K562 (cell line): ENCODE measurements around the gene FUCA1. TPM values are rescaled to one million over a fixed set of nuclear protein-coding genes. Genes with fewer than 3 reads are reported as not detected.

Experiments used
- ARID1B ChIP-seq: fragments of 450-650 bp; IDR thresholded peaks from 2 replicates; pipeline ENCODE4 v1.6.1; 2016; ENCODE audit warnings: antibody characterized with exemption, mild to moderate bottlenecking, inconsistent platforms
- ATF4 ChIP-seq: fragments of 450-650 bp; formaldehyde crosslinking; IDR thresholded peaks from 2 replicates; pipeline ENCODE4 v1.4.0; 2022; ENCODE audit warnings: mild to moderate bottlenecking, moderate library complexity
- BDP1 ChIP-seq: IDR thresholded peaks from 3 replicates; pipeline ENCODE4 v1.6.1; 2011; ENCODE audit not compliant: insufficient read length, insufficient read depth
- CHAMP1 ChIP-seq: fragments of 450-650 bp; IDR thresholded peaks from 2 replicates; pipeline ENCODE4 v1.6.1; 2016; ENCODE audit warnings: mild to moderate bottlenecking
- CHD4 ChIP-seq: fragments of 200-600 bp; sonication (generic); IDR thresholded peaks from 3 replicates; pipeline ENCODE4 v1.6.1; 2012; ENCODE audit warnings: low read depth, mild to moderate bottlenecking, mixed read lengths, low read length, inconsistent platforms; ENCODE audit not compliant: insufficient read depth, insufficient replicate concordance, poor library complexity, severe bottlenecking
- CREB3 ChIP-seq: fragments of 450-650 bp; conservative IDR thresholded peaks from 2 replicates; pipeline ENCODE4 v1.6.1; 2016; ENCODE audit warnings: missing genetic modification characterization, low read depth, mild to moderate bottlenecking, missing compliant biosample characterization, moderate library complexity
- DPF2 ChIP-seq: fragments of 450-650 bp; IDR thresholded peaks from 2 replicates; pipeline ENCODE4 v1.6.1; 2016
- GATAD2A ChIP-seq: fragments of 450-650 bp; IDR thresholded peaks from 2 replicates; pipeline ENCODE4 v1.6.1; 2017
- GMEB1 ChIP-seq: fragments of 250-450 bp; sonication (Bioruptor Pico); IDR thresholded peaks from 2 replicates; pipeline ENCODE4 v1.4.0; 2020; ENCODE audit warnings: mild to moderate bottlenecking
- HCFC1 ChIP-seq: IDR thresholded peaks from 2 replicates; pipeline ENCODE4 v1.6.1; 2012; ENCODE audit warnings: low read depth, low read length, improper control_type of control experiment
- HMBOX1 ChIP-seq: sonication (generic); IDR thresholded peaks from 2 replicates; pipeline ENCODE4 v1.6.1; 2016
- MYC ChIP-seq, 2 experiments: fragments of 250-450 bp in 1 of 2; sonication (Bioruptor Pico) in 1 of 2; IDR thresholded peaks; 2 replicates each; pipeline versions ENCODE4 v1.5.1 to v1.6.1; 2012 to 2021; ENCODE audit warnings: low read depth in 2 of 2, borderline replicate concordance in 1 of 2, improper control_type of control experiment in 1 of 2, low read length in 1 of 2, mild to moderate bottlenecking in 1 of 2, moderate library complexity in 1 of 2
- NR2F6 ChIP-seq: fragments of 450-650 bp; formaldehyde crosslinking; IDR thresholded peaks from 2 replicates; pipeline ENCODE4 v1.4.0; 2020; ENCODE audit warnings: mild to moderate bottlenecking
- PRDM10 ChIP-seq: fragments of 450-650 bp; IDR thresholded peaks from 2 replicates; pipeline ENCODE4 v1.6.1; 2018; ENCODE audit not compliant: partially characterized antibody
- SNIP1 ChIP-seq: fragments of 450-650 bp; IDR thresholded peaks from 2 replicates; pipeline ENCODE4 v1.7.1; 2017; ENCODE audit warnings: low read depth, mild to moderate bottlenecking
- YBX1 ChIP-seq: fragments of 450-650 bp; IDR thresholded peaks from 2 replicates; pipeline ENCODE4 v1.7.1; 2016; ENCODE audit warnings: mild to moderate bottlenecking
- ZNF165 ChIP-seq: fragments of 250-450 bp; sonication (Bioruptor Pico); IDR thresholded peaks from 2 replicates; pipeline ENCODE4 v1.4.0; 2020; ENCODE audit warnings: borderline replicate concordance
- ZSCAN32 ChIP-seq: fragments of 450-650 bp; formaldehyde crosslinking; IDR thresholded peaks from 2 replicates; pipeline ENCODE4 v1.4.0; 2020; ENCODE audit warnings: mild to moderate bottlenecking, moderate library complexity
- polyA plus RNA-seq, 8 experiments: library from polyadenylated mRNA; depleted of rRNA in 4 of 8; stranded (reverse) in 5 of 8; unstranded in 3 of 8; fragments of >200 nt; fragmentation: Nextera tagmentation in 2 of 8; fragmentation: Illumina TruSeq in 1 of 8; extraction: Ambion mirVana in 2 of 8; extraction: Trizol in 1 of 8; gene quantifications; 2 replicates each; pipeline versions ENCODE4 v1.2.1 to v1.2.3, GENCODE V29; 2011 to 2014; ENCODE audit warnings: inconsistent platforms in 1 of 8, missing spikeins in 1 of 8
- total RNA-seq, 7 experiments: library from RNA; depleted of rRNA in 6 of 7; stranded (reverse); fragments of >200 nt in 6 of 7; fragmentation: Illumina TruSeq in 2 of 7; extraction: Trizol in 2 of 7; gene quantifications; 2 replicates each; pipeline versions ENCODE4 v1.2.1 to v1.2.3, GENCODE V29; 2011 to 2021; ENCODE audit warnings: low replicate concordance in 1 of 7

Gene FUCA1
- total and polyA plus RNA-seq, 9 of the 15 experiments (the other 6 are each of a cell fraction or from before 2014, with no cell fraction given) = 7.0 to 20.5 (median 13.5) TPM

GRCh38 chr1:23868557-23869016 is 497 bp upstream of the FUCA1 start (continued):
- TF ChIP-seq BDP1 (no peak), ATF4 (CRISPR knock-in tag) (no peak), NR2F6 (CRISPR knock-in tag) (no peak), CHD4 (no peak), SNIP1 (no peak), YBX1 (no peak), GATAD2A (no peak), HCFC1 (no peak), CHAMP1 (no peak), MYC (IDR thresholded peaks at IDR 0.05; ENCODE audit: low read depth, low read length) (no peak; the same call in 1 of the 2 replicates), MYC (CRISPR knock-in tag; IDR thresholded peaks at IDR 0.05; ENCODE audit: borderline replicate concordance, low read depth) (no peak), PRDM10 (peak; percentile 63), GMEB1 (CRISPR knock-in tag) (no peak), ZSCAN32 (CRISPR knock-in tag) (no peak), ZNF165 (no peak), HMBOX1 (no peak), ARID1B (peak; percentile 57; the same call in 1 of the 2 replicates), DPF2 (peak; percentile 63), CREB3 (tag) (no peak)
